ENCODE results near the gene CTR9. TPM values are rescaled to one million over a fixed set of nuclear protein-coding genes. Genes with fewer than 3 reads are reported as not detected.
"Not testable (repeated sequence)": the region's sequence is repeated elsewhere in the genome, so short reads cannot be mapped to it uniquely, and the experiment has no call there.

CTR9 gene
- total RNA-seq, 2 donors from 2014 or later, result 12.2 to 28.7 TPM

DNA sequence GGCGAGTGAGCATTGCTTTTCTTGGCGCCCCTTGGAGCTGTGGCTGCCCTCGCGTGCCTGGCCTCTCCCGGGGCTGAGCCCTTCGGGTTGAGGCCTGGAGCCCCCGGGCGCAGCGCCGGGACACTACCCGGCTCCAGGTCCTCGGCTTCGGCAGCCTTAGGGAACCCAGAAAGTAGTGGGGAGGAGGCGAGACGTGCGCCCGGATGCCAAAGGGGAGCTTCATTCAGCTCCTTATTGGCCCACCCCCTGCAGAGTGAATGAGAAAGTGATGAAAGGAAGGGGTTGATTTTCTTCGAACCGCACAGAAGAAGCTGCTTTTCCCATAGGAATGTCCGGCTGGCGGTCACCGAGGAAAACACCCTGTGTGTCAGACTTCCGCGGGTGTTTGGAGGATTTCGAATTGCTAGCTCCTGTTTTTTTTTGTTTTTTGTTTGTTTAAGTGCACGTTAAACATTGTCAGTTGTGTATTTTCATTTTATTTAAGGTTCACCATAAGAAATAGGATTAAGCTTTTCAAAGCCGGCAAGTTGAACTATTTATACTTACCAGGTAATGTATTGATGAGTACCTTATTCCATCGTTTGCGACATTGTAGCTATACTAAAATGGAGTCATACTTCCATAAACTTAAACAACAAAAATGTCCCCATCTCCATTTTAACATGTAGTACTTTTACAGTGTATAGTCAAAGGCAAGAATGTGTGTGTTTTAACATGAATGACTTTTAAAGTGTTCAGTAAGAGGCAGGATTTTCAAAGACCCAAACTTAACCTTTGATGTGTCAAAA is 58.5 kb downstream of the CTR9 start:
- no peaks in the 10 kb centered on the region for H3K27me3 ChIP-seq
- H3K9me3 ChIP-seq, result no peaks in the 10 kb centered on the region
- H3K36me3 ChIP-seq (replicated peaks in 1 of 2; ENCODE audit: insufficient read depth in 1 of 2, low read depth in 2 of 2), result peaks cover 16 to 20% of the 10 kb centered on the region in 2 donors

GRCh38 chr11:10813945-10814344 is 62.9 kb downstream of the CTR9 start:
- H3K4me1 ChIP-seq, result peaks cover 6% of the 10 kb centered on the region
- TF ChIP-seq POLR2A (IDR thresholded peaks at IDR 0.05) (no peak), CTCF (IDR thresholded peaks at IDR 0.05) (no peak)
- no peaks in the 10 kb centered on the region for H3K27me3 ChIP-seq
- H3K27ac ChIP-seq, result no peak overlapping the region
- no peak for DNase-seq
- H3K4me3 ChIP-seq, result no peak overlapping the region
- intact Hi-C loops (cut with DNase I), result no loop called here
- H3K9me3 ChIP-seq, result no peaks in the 10 kb centered on the region
- no peak for ATAC-seq
- H3K36me3 ChIP-seq (replicated peaks in 1 of 2; ENCODE audit: insufficient read depth in 1 of 2, low read depth in 2 of 2), result no peaks in the 10 kb centered on the region

More for the DNA sequence above, 58.5 kb downstream of the CTR9 start:
- intact Hi-C loops (cut with DNase I), result no loop called here
- 1 to 2% methylated on average over 25 to 29 of the region's 29 CpGs for WGBS, 2 donors
- H3K4me3 ChIP-seq, result peak overlapping the region; percentile 29 to 67
- TF ChIP-seq CTCF (IDR thresholded peaks at IDR 0.05), result no peak
- TF ChIP-seq POLR2A (IDR thresholded peaks at IDR 0.05), result no peak
- peak overlapping the region; percentile 75 to 98 (median 96) for H3K27ac ChIP-seq
- ATAC-seq (peak; percentile 26), DNase-seq (peak in 2 of 4 donors; percentile 32 to 36)
- peaks cover 34% of the 10 kb centered on the region for H3K4me1 ChIP-seq

DNA sequence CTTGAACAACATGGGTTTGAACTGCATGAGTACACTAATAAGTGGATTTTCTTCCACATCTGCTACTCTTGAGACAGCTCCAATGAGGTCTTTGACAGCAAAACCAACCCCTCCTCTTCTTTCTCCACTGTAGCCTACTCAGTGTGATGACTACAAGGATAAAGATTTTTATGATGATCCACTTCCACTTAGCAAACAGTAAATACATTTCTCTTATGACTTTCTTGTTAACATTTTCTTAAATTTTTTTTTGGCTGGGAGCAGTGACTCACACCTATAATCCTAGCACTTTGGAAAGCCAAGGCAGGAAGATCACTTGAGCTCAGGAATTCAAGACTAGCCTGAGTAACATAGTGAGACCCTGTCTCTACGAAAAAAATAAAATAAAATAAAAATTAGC is 67.5 kb downstream of the CTR9 start:
- ATAC-seq (no peak), DNase-seq (no peak)
- Histone ChIP-seq H3K27ac (no peak overlapping the region), H3K4me3 (no peak overlapping the region), H3K9me3 (no peaks in the 10 kb centered on the region), H3K4me1 (peaks cover under 1% of the 10 kb centered on the region), H3K36me3 (replicated peaks in 1 of 2; ENCODE audit: insufficient read depth in 1 of 2, low read depth in 2 of 2) (no peaks in the 10 kb centered on the region), H3K27me3 (no peaks in the 10 kb centered on the region)
- intact Hi-C loops (cut with DNase I), result no loop called here
- TF ChIP-seq POLR2A (IDR thresholded peaks at IDR 0.05) (no peak), CTCF (IDR thresholded peaks at IDR 0.05) (no peak)
- 57 to 68% methylated on average over 1 of the region's 1 CpG for WGBS, 2 donors

DNA sequence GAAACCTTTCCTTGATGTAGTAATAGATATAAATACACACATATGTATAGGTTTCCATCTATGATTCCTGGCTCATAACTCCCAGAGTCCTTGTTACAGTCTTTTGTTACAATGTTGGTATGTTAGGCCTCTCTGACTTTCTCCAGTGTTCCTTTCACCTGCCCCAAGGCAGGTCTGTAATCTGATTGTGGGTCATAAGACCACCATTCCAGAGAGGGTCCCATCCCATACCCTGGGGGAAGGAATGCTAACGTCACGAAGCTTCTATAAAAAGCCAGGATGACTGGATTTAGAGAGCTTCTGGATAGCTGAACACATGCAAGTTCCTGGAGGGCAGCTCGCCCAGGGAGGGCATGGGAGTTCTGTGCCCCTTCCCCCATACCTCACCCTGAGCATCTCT is 71.4 kb downstream of the CTR9 start:
- intact Hi-C loops (cut with DNase I); H3K4me1 ChIP-seq; DNase-seq; H3K4me3 ChIP-seq; H3K36me3 ChIP-seq (replicated peaks in 1 of 2; ENCODE audit: insufficient read depth in 1 of 2, low read depth in 2 of 2); H3K9me3 ChIP-seq; H3K27me3 ChIP-seq: not testable (repeated sequence)
- peak overlapping the region in 3 of 4 donors; percentile 53 to 76 (median 66) for H3K27ac ChIP-seq
- ATAC-seq, result peak; percentile 21
- 67 to 90% methylated on average over 3 of the region's 3 CpGs for WGBS, 2 donors

DNA sequence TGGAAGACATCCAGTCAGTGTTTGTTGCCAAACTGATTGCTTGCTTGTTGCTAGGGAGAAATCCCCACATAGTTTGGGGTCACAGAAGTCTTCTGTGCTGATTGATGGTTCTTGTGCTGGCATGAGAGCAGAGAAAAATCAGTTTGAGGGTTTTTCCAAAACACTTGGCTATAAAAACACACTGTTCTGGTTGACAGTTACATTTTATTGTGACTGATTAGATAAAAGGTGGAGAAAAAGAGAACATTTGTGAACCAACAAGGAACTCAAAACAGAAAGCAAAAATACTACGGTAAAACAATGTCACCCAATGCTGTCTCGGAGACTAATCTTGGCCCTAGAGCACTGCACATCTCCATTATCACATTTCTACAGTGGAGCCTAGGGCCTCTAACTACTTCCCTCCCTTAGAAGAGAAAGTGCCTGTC is 72.1 kb downstream of the CTR9 start:
- no peaks in the 10 kb centered on the region for H3K36me3 ChIP-seq (replicated peaks in 1 of 2; ENCODE audit: insufficient read depth in 1 of 2, low read depth in 2 of 2)
- ATAC-seq (peak; percentile 87), DNase-seq (peak in 1 of 4 donors; percentile 49)
- H3K27ac ChIP-seq, result peak overlapping the region in 3 of 4 donors; percentile 53 to 76 (median 66)
- WGBS, 2 donors, result 40 to 42% methylated on average over 2 of the region's 2 CpGs
- no peaks in the 10 kb centered on the region for H3K9me3 ChIP-seq
- H3K27me3 ChIP-seq, result no peaks in the 10 kb centered on the region
- H3K4me3 ChIP-seq, result no peak overlapping the region
- peaks cover 8% of the 10 kb centered on the region for H3K4me1 ChIP-seq
- intact Hi-C loops (cut with DNase I), result no loop called here
- TF ChIP-seq POLR2A (IDR thresholded peaks at IDR 0.05) (peak in 1 of 3 donors; percentile 15), CTCF (IDR thresholded peaks at IDR 0.05) (no peak)

Measured in body of pancreas (tissue), 4 donors.